HG03060 (cell line): ENCODE results near the gene ZNF669.
A peak's percentile ranks its signal among the peaks of the same experiment; 100 is the strongest.
"Not testable (repeated sequence)": the region's sequence is repeated elsewhere in the genome, so short reads cannot be mapped to it uniquely, and the experiment has no call there.

ENCODE experiments used
- ATAC-seq: cut with Tn5 transposase; IDR thresholded peaks from one replicate; pipeline ENCODE4 v1.9.1; 2021; ENCODE audit warnings: low read depth, moderate number of reproducible peaks; ENCODE audit not compliant: unreplicated experiment

Gene ZNF669

GRCh38 chr1:247103859-247104591, at the start of gene ZNF669:
Gene ZNF669 (minus strand): TSS chr1:247104356. CDS start chr1:247104199, 157 bp downstream.
- ATAC-seq = peak; percentile 94

GRCh38 chr1:247147781-247148180, 43.6 kb upstream of the ZNF669 start:
- no peak for ATAC-seq

- not testable (repeated sequence) for ATAC-seq
These were observed 43.0 kb upstream of the ZNF669 start for GRCh38 chr1:247147120-247147519.

DNA sequence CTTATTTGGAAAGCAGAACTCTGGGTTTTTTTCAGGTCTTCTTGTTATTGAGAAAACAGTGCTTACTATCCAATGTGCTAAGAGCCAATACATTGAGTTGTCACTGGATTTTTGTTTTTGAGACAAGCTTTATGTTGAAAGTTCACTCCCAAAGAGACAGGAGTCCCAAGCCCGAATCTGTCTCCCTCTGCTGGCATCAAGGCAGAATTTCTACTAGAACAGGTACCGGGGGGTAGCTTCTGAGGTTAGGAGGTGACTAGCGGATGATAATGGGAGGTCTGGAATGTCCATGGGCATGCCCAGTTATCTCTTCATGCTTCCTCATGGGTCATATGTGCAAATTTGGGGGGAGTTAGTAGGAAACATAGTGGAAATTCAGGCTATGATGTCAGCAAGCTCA, 42.5 kb upstream of the ZNF669 start:
- ATAC-seq = no peak

DNA sequence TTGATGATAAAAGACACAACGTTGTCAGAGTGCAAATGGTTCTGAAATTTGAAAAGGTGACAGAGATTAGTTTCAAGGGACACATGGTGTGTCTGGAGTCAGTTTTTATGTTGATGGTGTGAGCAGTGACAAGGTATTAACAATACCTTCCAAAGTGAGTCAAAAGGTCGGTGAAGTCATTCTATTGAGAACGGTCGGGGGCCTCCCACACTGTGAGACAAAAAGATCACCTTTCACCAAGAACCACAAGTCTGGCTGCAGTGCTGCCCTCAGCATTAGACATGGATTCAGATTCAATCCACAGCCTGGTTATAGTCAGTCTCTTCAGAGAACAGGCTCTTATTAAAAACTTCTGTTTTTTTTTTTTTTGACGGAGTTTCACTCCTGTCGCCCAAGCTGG, 41.1 kb upstream of the ZNF669 start:
- no peak for ATAC-seq

DNA sequence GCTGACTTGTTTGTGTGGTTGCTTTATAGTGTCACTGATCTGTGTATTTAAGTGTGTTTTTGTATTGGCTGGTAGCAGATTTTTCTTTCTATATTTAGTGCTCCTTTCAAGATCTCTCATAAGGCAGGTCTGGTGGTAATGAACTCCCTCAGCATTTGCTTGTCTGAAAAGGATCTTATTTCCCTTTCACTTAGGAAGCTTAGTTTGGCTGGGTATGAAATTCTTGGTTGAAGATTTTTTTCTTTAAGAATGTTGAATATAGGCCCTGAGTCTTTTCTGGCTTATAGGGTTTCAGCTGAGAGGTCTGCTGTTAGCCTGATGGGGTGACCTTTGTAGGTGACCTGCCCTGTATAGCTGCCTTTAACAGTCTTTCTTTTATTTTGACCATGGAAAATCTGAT, 35.4 kb upstream of the ZNF669 start:
- not testable (repeated sequence) for ATAC-seq

- ATAC-seq = no peak
These were observed 27.1 kb upstream of the ZNF669 start for GRCh38 chr1:247131236-247131635.

DNA sequence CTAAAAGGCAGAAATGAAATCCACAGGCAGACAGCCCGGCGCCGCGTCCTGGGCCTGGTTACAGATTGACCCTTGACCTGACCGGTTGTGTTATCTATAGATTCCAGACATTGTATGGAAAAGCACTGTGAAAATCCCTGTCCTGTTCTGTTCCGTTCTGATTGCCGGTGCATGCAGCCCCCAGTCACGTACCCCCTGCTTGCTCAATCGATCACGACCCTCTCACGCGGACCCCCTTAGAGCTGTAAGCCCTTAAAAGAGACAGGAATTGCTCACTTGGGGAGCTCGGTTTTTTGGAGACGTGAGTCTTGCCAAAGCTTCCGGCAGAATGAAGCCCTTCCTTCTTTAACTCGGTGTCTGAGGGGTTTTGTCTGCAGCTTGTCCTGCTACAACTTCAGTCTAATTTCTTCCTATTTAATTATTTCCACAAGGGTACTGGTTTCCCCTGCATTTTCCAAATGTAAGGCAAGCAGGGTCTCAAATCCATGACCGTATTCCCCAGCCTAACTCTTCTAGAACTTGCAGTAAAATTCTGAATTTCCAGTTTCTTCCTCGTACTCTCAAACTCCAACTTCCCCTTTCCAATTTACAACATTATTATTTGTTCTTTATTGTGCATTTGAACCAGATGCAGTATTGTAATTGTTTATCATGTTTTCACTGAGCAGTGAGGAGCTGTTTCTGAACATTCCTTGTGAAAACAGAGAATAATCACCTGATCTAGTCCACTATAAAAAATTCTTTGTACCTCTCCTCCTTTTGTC, 23.5 kb upstream of the ZNF669 start:
- not testable (repeated sequence) for ATAC-seq

DNA sequence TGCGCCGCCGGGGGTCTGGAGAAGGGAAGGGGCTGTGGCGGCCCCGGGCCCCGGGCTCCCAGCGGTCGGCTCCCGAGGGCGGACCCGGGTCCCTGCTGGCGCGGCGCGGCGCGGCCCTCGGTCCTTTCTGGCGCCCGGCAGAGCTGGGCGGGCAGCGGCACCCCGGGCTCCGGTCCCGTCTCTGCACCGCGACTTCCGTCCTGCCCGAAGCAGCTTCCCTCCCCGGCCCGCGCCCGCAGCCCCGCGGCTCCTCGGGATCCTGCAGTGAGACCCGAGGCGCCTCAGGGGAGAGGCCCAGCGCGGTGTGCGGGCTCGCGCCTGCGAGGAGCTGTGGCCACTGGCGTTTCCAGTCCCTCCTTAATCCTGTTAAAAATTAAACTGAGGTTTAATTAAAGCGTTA, 22.4 kb upstream of the ZNF669 start:
- ATAC-seq = peak; percentile 3

GRCh38 chr1:247126166-247126565, 22.0 kb upstream of the ZNF669 start:
- ATAC-seq = peak; percentile 96

DNA sequence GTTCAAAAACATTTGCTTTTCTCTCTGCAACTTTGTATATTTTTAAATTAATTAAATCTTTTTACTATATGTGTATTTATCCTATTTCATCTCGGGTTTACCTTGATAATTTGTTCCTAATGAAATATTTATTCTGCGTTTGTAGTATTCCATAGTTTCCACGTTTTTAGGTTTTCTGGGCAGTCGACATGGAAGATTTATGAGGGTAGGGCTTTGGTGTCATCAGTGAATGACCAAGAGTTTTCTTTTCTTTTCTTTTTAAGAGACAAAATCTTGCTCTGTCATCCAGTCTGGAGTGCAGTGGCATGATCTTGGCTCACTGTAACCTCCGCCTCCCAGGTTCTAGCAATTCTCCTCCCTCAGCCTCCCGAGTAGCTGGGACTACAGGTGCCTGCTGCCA, 17.2 kb upstream of the ZNF669 start:
- ATAC-seq = no peak

- not testable (repeated sequence) for ATAC-seq
These were observed 16.2 kb upstream of the ZNF669 start for GRCh38 chr1:247120408-247120668.

DNA sequence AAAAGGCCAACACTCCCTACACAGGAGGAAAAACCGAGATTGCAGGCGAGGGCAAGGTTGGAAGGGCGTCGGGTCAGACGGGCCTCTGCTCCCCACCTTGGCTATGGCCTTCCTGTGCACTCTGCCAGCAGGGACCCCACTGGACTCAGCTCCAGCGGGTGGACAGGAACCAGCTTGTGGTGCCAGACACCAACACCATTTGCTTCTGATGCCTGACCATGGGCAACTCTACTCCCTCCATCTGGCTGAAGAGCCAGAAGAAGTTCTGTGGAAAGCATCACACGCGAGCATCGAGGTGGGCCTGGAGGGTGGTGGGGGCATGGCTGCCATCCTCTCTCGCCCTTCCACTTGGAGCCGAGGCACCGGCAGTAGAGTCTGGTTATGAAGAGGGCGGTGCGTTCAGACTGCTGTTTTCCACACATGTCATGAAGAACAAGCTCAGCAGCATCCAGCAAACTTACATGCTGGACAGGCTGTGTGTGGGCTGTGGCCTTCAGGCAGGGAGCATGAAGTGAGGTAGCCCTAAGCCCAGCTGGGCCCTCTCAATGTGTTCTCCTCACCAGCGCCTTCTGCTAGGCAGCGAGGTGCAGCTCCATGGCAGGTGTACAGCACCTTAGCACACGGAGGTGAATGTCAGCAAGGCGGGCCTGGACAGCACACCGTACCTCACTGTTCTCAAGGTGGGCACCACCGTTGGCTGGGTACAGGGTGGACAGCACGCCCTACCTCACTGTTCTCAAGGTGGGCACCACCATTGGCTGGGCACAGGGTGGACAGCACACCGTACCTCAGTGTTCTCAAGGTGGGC, 15.6 kb upstream of the ZNF669 start:
- no peak for ATAC-seq

DNA sequence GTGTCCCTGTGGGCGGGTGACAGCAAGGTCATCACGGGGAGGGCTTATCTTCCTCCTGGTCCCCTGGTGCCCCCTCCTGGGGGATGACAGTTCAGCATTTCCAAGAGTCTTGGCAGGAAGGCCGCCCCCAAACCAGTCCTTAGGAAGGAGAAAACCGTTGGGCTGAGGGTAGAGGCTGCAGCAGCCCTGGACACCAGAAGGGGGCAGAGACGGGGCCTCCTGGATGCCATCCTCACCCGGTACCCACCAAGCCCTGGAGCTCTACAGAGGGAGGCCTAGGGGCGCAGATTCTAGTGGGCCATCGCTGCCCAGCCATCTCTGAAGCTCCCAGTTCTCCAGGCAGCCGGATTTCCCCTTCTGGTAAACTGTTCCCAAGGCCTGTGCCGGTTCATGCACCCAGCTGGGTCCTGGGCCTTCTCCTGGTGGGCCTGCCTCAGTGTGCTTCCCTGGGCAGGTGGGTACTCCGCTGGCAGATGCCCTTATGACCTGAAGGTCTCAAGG, 14.8 kb upstream of the ZNF669 start:
- ATAC-seq = no peak

GRCh38 chr1:247115545-247115944, 11.4 kb upstream of the ZNF669 start:
- no peak for ATAC-seq

GRCh38 chr1:247115141-247115510, 11.0 kb upstream of the ZNF669 start:
- ATAC-seq = no peak

- no peak for ATAC-seq
These were observed 10.4 kb upstream of the ZNF669 start for GRCh38 chr1:247114351-247115140.

DNA sequence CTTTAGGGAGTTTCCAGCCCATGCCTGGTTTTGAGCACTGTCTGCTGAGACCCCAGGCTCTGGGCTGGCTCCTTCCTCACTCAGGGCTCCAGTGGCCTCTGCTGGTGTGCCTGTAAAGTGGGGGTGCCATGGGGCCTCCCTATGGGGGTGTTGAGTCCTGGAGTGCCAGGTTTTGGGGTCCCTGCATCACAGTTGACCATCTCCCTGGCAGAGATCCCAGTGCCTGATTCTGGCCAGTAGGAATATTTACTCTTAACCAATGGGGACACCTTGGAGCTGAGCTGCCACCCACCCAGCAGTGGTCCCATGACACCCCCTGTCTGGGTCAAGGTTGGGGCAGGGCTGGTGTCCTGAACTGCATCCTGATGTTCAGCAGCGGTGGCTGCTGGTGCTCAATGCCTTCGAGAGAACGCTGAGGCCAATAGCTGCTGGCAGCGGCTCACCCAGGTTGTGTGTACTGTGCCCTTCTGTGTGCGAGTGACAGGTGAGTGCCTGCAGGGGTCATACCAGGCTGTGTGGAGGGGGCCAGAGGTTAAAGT, 9.6 kb upstream of the ZNF669 start:
- ATAC-seq = no peak

- ATAC-seq = no peak
These were observed 8.9 kb upstream of the ZNF669 start for GRCh38 chr1:247113094-247113497.

- no peak for ATAC-seq
These were observed 8.3 kb upstream of the ZNF669 start for GRCh38 chr1:247112479-247112781.
